ENCODE data around the gene OR6B2.
A peak's percentile ranks its signal among the peaks of the same experiment; 100 is the strongest.

The OR6B2 gene

GRCh38 chr2:240060977-240061591 lies 30.9 kb upstream of the OR6B2 start:
- no peak for TF ChIP-seq NFIC (IDR thresholded peaks at IDR 0.05)
- TF ChIP-seq CEBPB (IDR thresholded peaks at IDR 0.05) = no peak
- peak; percentile 84 for TF ChIP-seq RAD21 (IDR thresholded peaks at IDR 0.05; ENCODE audit: low read depth)
- TF ChIP-seq TAF1 (IDR thresholded peaks at IDR 0.05; ENCODE audit: low read depth) = no peak

- no peak for TF ChIP-seq MAX (IDR thresholded peaks at IDR 0.05)
- TF ChIP-seq ZBTB7A (IDR thresholded peaks at IDR 0.05; ENCODE audit: low read depth) = no peak
- TF ChIP-seq FOXM1 (IDR thresholded peaks at IDR 0.05; ENCODE audit: borderline replicate concordance, low read depth) = no peak
- TF ChIP-seq REST (IDR thresholded peaks at IDR 0.05; ENCODE audit: low read depth) = no peak
- no peak for TF ChIP-seq USF1 (IDR thresholded peaks at IDR 0.05)
- TF ChIP-seq YY1 (IDR thresholded peaks at IDR 0.05; ENCODE audit: low read depth) = no peak
- no peak for TF ChIP-seq CREB1 (IDR thresholded peaks at IDR 0.05; ENCODE audit: low read depth)
- TF ChIP-seq NFIC (IDR thresholded peaks at IDR 0.05) = no peak
- TF ChIP-seq RAD21 (IDR thresholded peaks at IDR 0.05; ENCODE audit: low read depth) = no peak
Observed at GRCh38 chr2:240056678-240057077, 26.4 kb upstream of the OR6B2 start.

GRCh38 chr2:240055177-240055917 lies 25.1 kb upstream of the OR6B2 start:
- TF ChIP-seq FOXM1 (IDR thresholded peaks at IDR 0.05; ENCODE audit: borderline replicate concordance, low read depth) (no peak), CEBPB (IDR thresholded peaks at IDR 0.05) (no peak), CREB1 (IDR thresholded peaks at IDR 0.05; ENCODE audit: low read depth) (no peak), EP300 (IDR thresholded peaks at IDR 0.05; ENCODE audit: borderline replicate concordance) (no peak), REST (IDR thresholded peaks at IDR 0.05; ENCODE audit: low read depth) (no peak), TCF12 (IDR thresholded peaks at IDR 0.05; ENCODE audit: low read depth) (no peak), NFIC (IDR thresholded peaks at IDR 0.05) (no peak), ZBTB7A (IDR thresholded peaks at IDR 0.05; ENCODE audit: low read depth) (no peak)

- TF ChIP-seq CREB1 (IDR thresholded peaks at IDR 0.05; ENCODE audit: low read depth) = no peak
- no peak for TF ChIP-seq FOXM1 (IDR thresholded peaks at IDR 0.05; ENCODE audit: borderline replicate concordance, low read depth)
- no peak for TF ChIP-seq TCF12 (IDR thresholded peaks at IDR 0.05; ENCODE audit: low read depth)
- TF ChIP-seq TAF1 (IDR thresholded peaks at IDR 0.05; ENCODE audit: low read depth) = no peak
- TF ChIP-seq CEBPB (IDR thresholded peaks at IDR 0.05) = no peak
- no peak for TF ChIP-seq EP300 (IDR thresholded peaks at IDR 0.05; ENCODE audit: borderline replicate concordance)
- TF ChIP-seq YY1 (IDR thresholded peaks at IDR 0.05; ENCODE audit: low read depth) = no peak
- TF ChIP-seq TEAD4 (IDR thresholded peaks at IDR 0.05) = no peak
- TF ChIP-seq MAX (IDR thresholded peaks at IDR 0.05) = no peak
- TF ChIP-seq EGR1 (IDR thresholded peaks at IDR 0.05) = no peak
- TF ChIP-seq REST (IDR thresholded peaks at IDR 0.05; ENCODE audit: low read depth) = no peak
- TF ChIP-seq ZBTB7A (IDR thresholded peaks at IDR 0.05; ENCODE audit: low read depth) = no peak
- no peak for TF ChIP-seq NFIC (IDR thresholded peaks at IDR 0.05)
- no peak for TF ChIP-seq USF1 (IDR thresholded peaks at IDR 0.05)
- TF ChIP-seq RAD21 (IDR thresholded peaks at IDR 0.05; ENCODE audit: low read depth) = no peak
Observed at GRCh38 chr2:240053173-240054155, 23.2 kb upstream of the OR6B2 start, which contains the start of gene OR6B3. OR6B3 (minus strand) TSS chr2:240053521.
